ENCODE measurements around the gene GTPBP2. TPM values are rescaled to one million over a fixed set of nuclear protein-coding genes. Genes with fewer than 3 reads are reported as not detected.
A peak's percentile ranks its signal among the peaks of the same experiment; 100 is the strongest.

The GTPBP2 gene
- total RNA-seq, 1 donor from 2014 or later = 81.4 TPM

- intact Hi-C loops (cut with micrococcal nuclease) = loop anchor here (10.0 kb wide), 1 partner anchor 810 kb away; the partner anchor contains the start of gene CDC5L
- POLR2A ChIA-PET = interaction anchor here (0.6 to 1.2 kb wide), 6 partner anchors 54 to 696 kb away, joined by 3 to 8 read pairs (median 4); partner anchors contain the start of genes GTPBP2, HSP90AB1, MRPL14 and RPL7L1
- Mint-ChIP-seq H3K4me3 (peak overlapping the region; percentile 97), H3K27ac (peak overlapping the region; percentile 77), H3K4me1 (peaks cover 38% of the 10 kb centered on the region), H3K9me3 (no peaks in the 10 kb centered on the region), H3K36me3 (ENCODE audit: low read depth) (peaks cover 46% of the 10 kb centered on the region), H3K27me3 (no peaks in the 10 kb centered on the region)
- no peak for DNase-seq
- no peak for TF ChIP-seq CTCF (IDR thresholded peaks at IDR 0.05)
- CTCF ChIA-PET = interaction anchor here (0.6 to 1.5 kb wide), 2 partner anchors 16 to 25 kb away, joined by 3 to 4 read pairs; no protein-coding TSS in a partner anchor
- no peak for ATAC-seq (ENCODE audit: low read depth)
Observed at GRCh38 chr6:43575105-43575771, 53.8 kb downstream of the GTPBP2 start.

GRCh38 chr6:43572015-43572414 is 57.0 kb downstream of the GTPBP2 start:
- peaks cover 15% of the 10 kb centered on the region for H3K4me1 Mint-ChIP-seq
- no peak overlapping the region for H3K27ac Mint-ChIP-seq
- DNase-seq (no peak), ATAC-seq (ENCODE audit: low read depth) (no peak)
- H3K36me3 Mint-ChIP-seq (ENCODE audit: low read depth) = peaks cover 59% of the 10 kb centered on the region
- H3K4me3 Mint-ChIP-seq = no peak overlapping the region
- no peaks in the 10 kb centered on the region for H3K9me3 Mint-ChIP-seq
- POLR2A ChIA-PET = interaction anchor here (0.6 kb wide), 1 partner anchor 1676 kb away, joined by 3 read pairs; no protein-coding TSS in a partner anchor
- H3K27me3 Mint-ChIP-seq = no peaks in the 10 kb centered on the region
- TF ChIP-seq CTCF (IDR thresholded peaks at IDR 0.05) = no peak
- CTCF ChIA-PET = no interaction called here
- intact Hi-C loops (cut with micrococcal nuclease) = loop anchor here (10.0 kb wide), 1 partner anchor 813 kb away; the partner anchor contains the start of gene CDC5L

GRCh38 chr6:43570876-43571441 is 58.1 kb downstream of the GTPBP2 start:
- Mint-ChIP-seq H3K4me1 (peaks cover 10% of the 10 kb centered on the region), H3K4me3 (no peak overlapping the region), H3K9me3 (no peaks in the 10 kb centered on the region), H3K27ac (no peak overlapping the region), H3K36me3 (ENCODE audit: low read depth) (peaks cover 62% of the 10 kb centered on the region), H3K27me3 (no peaks in the 10 kb centered on the region)
- ChIA-PET CTCF (no interaction called here), POLR2A (interaction anchor here (0.6 kb wide), 1 partner anchor 249 kb away, joined by 4 read pairs; no protein-coding TSS in a partner anchor)
- TF ChIP-seq CTCF (IDR thresholded peaks at IDR 0.05) = no peak
- intact Hi-C loops (cut with micrococcal nuclease) = loop anchor here (10.0 kb wide), 1 partner anchor 814 kb away; the partner anchor contains the start of gene CDC5L
- no peak for ATAC-seq (ENCODE audit: low read depth)
- DNase-seq = no peak

Other genes starting within 250 kb of the GTPBP2 start
- gene ABCC10, start 201.7 kb downstream of the GTPBP2 start, total RNA-seq = 59.5 and 74.6 TPM in 2 replicates
- 1.4 TPM in 2 replicates for gene DLK2, start 173.7 kb downstream of the GTPBP2 start, total RNA-seq
- 36.0 and 45.3 TPM in 2 replicates for gene TJAP1, start 151.7 kb downstream of the GTPBP2 start, total RNA-seq
- 0.31 and 0.34 TPM in 2 replicates for gene LRRC73, start 118.9 kb downstream of the GTPBP2 start, total RNA-seq
- gene YIPF3, start 112.3 kb downstream of the GTPBP2 start, total RNA-seq = 51.7 and 59.1 TPM in 2 replicates
- gene POLR1C, start 112.2 kb downstream of the GTPBP2 start, total RNA-seq = 67.7 and 75.6 TPM in 2 replicates
- 54.4 and 59.4 TPM in 2 replicates for gene XPO5, start 53.2 kb downstream of the GTPBP2 start, total RNA-seq
- gene POLH, start 53.1 kb downstream of the GTPBP2 start, total RNA-seq = 23.3 and 26.5 TPM in 2 replicates
- gene MAD2L1BP, start 6.6 kb upstream of the GTPBP2 start, total RNA-seq = 40.1 and 40.5 TPM in 2 replicates
- gene RSPH9, start 15.8 kb upstream of the GTPBP2 start, total RNA-seq = 0.17 TPM in 1 of 2 replicates, not detected in the other
- gene MRPS18A, start 58.5 kb upstream of the GTPBP2 start, total RNA-seq = 57.0 and 59.1 TPM in 2 replicates
- gene VEGFA, start 140.9 kb upstream of the GTPBP2 start, total RNA-seq = 29.0 and 31.3 TPM in 2 replicates